HL-60 (cell line): ENCODE results near the gene DPY19L1.
"Not testable (repeated sequence)": the region's sequence is repeated elsewhere in the genome, so short reads cannot be mapped to it uniquely, and the experiment has no call there.

Source experiments
- CTCF ChIP-seq: IDR thresholded peaks from one replicate; pipeline ENCODE4 v1.5.1; 2011; ENCODE audit warnings: low read length, control low read depth, inconsistent platforms; ENCODE audit not compliant: insufficient read depth
- POLR2AphosphoS5 ChIP-seq: IDR thresholded peaks from 2 replicates; pipeline ENCODE4 v1.6.1; 2012; ENCODE audit warnings: low read depth
- REST ChIP-seq: IDR thresholded peaks from 2 replicates; pipeline ENCODE4 v1.6.1; 2012; ENCODE audit warnings: low read depth; ENCODE audit not compliant: insufficient replicate concordance
- SPI1 ChIP-seq: IDR thresholded peaks from 2 replicates; pipeline ENCODE4 v1.6.1; 2012; ENCODE audit warnings: low read depth, mild to moderate bottlenecking, borderline replicate concordance

- not testable (repeated sequence) for TF ChIP-seq CTCF, POLR2AphosphoS5, REST, SPI1
These were observed 70.8 kb downstream of the DPY19L1 start for GRCh38 chr7:34966504-34966903.
